Keratinocyte (primary cell): ENCODE data around the gene DOK4. TPM values are rescaled to one million over a fixed set of nuclear protein-coding genes. Genes with fewer than 3 reads are reported as not detected.

Source experiments
- DNase-seq: peaks from one replicate; pipeline ENCODE4 v3.0.0-alpha.2; 2011; ENCODE audit warnings: low read depth, missing footprints, low spot score
- FAIRE-seq: peaks from 2 replicates; lab custom pipeline; 2011; peaks lifted over from hg19 to GRCh38; lab: Jason Lieb, UNC
- H2AFZ ChIP-seq: 2 replicates; pipeline ENCODE4 v1.6.0; 2012; ENCODE audit warnings: low read length, control low read depth, inconsistent platforms; ENCODE audit not compliant: control insufficient read depth
- H3K27ac ChIP-seq: 2 replicates; pipeline ENCODE4 v1.5.1; 2011; ENCODE audit warnings: low read length; ENCODE audit not compliant: control insufficient read depth, insufficient read depth
- H3K27me3 ChIP-seq: 3 replicates; pipeline ENCODE4 v1.6.0; 2011; ENCODE audit warnings: low read length; ENCODE audit not compliant: control insufficient read depth, insufficient read depth; ENCODE audit errors: extremely low read depth
- H3K36me3 ChIP-seq, 2 experiments: 2 replicates in 1 of 2; 3 replicates in 1 of 2; pipeline ENCODE4 v1.5.1; 2011; ENCODE audit warnings: low read length in 2 of 2, mild to moderate bottlenecking in 1 of 2; ENCODE audit not compliant: control insufficient read depth in 2 of 2, insufficient read depth in 2 of 2; ENCODE audit errors: extremely low read depth in 1 of 2
- H3K4me1 ChIP-seq: 3 replicates; pipeline ENCODE4 v1.5.1; 2011; ENCODE audit warnings: low read length; ENCODE audit not compliant: control insufficient read depth, insufficient read depth; ENCODE audit errors: extremely low read depth
- H3K4me2 ChIP-seq: 3 replicates; pipeline ENCODE4 v1.6.0; 2011; ENCODE audit warnings: low read depth, low read length; ENCODE audit not compliant: control insufficient read depth, insufficient read depth; ENCODE audit errors: extremely low read depth
- H3K4me3 ChIP-seq, 3 experiments: fragments of 200-600 bp in 1 of 3; sonication (generic) in 1 of 3; 2 replicates in 2 of 3; 3 replicates in 1 of 3; pipeline ENCODE4 v1.5.1; 2011 to 2016; ENCODE audit warnings: low read length in 3 of 3, mild to moderate bottlenecking in 3 of 3, control low read depth in 2 of 3, inconsistent platforms in 1 of 3, low read depth in 1 of 3, mixed read lengths in 1 of 3, mixed run types in 1 of 3, moderate library complexity in 1 of 3; ENCODE audit not compliant: control insufficient read depth in 2 of 3, insufficient read depth in 2 of 3; ENCODE audit errors: extremely low read depth in 1 of 3
- H3K79me2 ChIP-seq: 2 replicates; pipeline ENCODE4 v1.6.0; 2012; ENCODE audit warnings: low read length; ENCODE audit not compliant: control insufficient read depth, insufficient read depth
- H3K9ac ChIP-seq: 3 replicates; pipeline ENCODE4 v1.6.0; 2011; ENCODE audit warnings: low read length; ENCODE audit not compliant: control insufficient read depth, insufficient read depth; ENCODE audit errors: extremely low read depth
- H3K9me1 ChIP-seq: 3 replicates; pipeline ENCODE4 v1.6.0; 2011; ENCODE audit warnings: low read length; ENCODE audit not compliant: control insufficient read depth, insufficient read depth; ENCODE audit errors: extremely low read depth
- H3K9me3 ChIP-seq: 2 replicates; pipeline ENCODE4 v1.5.1; 2012; ENCODE audit warnings: low read depth, low read length; ENCODE audit not compliant: control insufficient read depth
- H4K20me1 ChIP-seq: 3 replicates; pipeline ENCODE4 v1.6.0; 2011; ENCODE audit warnings: low read length; ENCODE audit not compliant: control insufficient read depth, insufficient read depth; ENCODE audit errors: extremely low read depth
- CTCF ChIP-seq, 3 experiments: IDR thresholded peaks in 1 of 3; conservative IDR thresholded peaks in 1 of 3; optimal IDR thresholded peaks in 1 of 3; 2 replicates in 2 of 3; 3 replicates in 1 of 3; pipeline versions ENCODE3 to v1.5.1; 2011; ENCODE audit warnings: low read length in 3 of 3, mild to moderate bottlenecking in 3 of 3, moderate library complexity in 2 of 3, control low read depth in 1 of 3, inconsistent platforms in 1 of 3; ENCODE audit not compliant: insufficient read depth in 2 of 3; ENCODE audit errors: extremely low read depth in 1 of 3
- EZH2 ChIP-seq: IDR thresholded peaks from one replicate; pipeline ENCODE4 v1.6.1; 2012; ENCODE audit warnings: inconsistent platforms, mild to moderate bottlenecking, low read length, moderate library complexity
- dilution Hi-C: fragments of 300-500 bp; cut with MboI; formaldehyde crosslinking; loops from one replicate; pipeline ENCODE4 v1.7.0; 2020; ENCODE audit warnings: low sequenced_read_pairs; ENCODE audit not compliant: extremely low pct_ligation_motif_present
- polyA plus RNA-seq, 5 experiments: library from polyadenylated mRNA; depleted of rRNA in 3 of 5; stranded (reverse) in 3 of 5; stranded (forward) in 1 of 5; unstranded in 1 of 5; fragments of >200 nt; gene quantifications; 1 replicate in 1 of 5; 2 replicates in 3 of 5; 3 replicates in 1 of 5; pipeline versions ENCODE4 v1.2.1 to v1.2.3, GENCODE V29; 2011 to 2012; ENCODE audit warnings: missing spikeins in 2 of 5, low read depth in 1 of 5, low replicate concordance in 1 of 5

Gene DOK4
- polyA plus RNA-seq, 1 donor (not counting 4 experiments of a cell fraction or from before 2014, with no cell fraction given): 17.6 TPM

DNA sequence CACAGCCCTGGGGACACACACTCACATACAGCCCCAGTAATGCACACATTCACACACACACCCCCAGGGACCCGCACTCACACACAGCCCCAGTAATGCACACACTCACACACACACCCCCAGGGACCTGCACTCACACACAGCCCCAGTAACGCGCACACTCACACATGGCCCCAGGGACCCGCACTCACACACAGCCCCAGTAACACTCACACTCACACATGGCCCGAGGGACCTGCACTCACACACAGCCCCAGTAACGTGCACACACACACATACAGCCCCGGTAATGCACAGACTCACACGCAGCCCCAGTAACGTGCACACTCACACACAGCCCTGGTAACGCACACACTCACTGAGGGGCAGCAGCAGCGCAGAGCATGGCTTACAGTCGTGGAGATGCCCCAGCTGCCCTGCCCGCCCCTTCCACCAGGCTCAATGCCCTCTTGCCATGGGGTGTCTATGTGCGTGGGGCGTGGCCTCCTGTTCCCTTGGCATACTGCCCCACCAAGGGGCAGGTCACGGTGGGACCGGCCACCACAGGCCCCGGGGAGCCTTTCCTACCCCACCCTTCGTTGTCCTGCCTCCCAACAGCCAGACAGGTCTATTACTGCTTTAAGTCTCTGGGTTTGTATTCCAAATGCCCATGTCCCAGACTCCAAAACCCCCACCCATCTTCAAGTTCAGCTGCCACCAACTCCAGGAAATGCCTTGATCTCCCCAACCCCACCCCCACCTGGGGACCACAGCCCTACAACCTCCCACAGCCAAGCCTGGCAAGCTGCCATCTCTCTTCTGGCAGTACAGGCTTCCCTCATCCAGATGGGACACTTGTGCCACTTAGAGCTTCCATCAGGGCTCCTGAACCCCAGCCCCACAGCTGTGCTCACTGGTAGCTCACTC is 47.4 kb upstream of the DOK4 start:
- no peaks in the 10 kb centered on the region for H3K36me3 ChIP-seq
- no peak overlapping the region for H3K9ac ChIP-seq
- no peak overlapping the region for H3K4me2 ChIP-seq
- no peaks in the 10 kb centered on the region for H3K27me3 ChIP-seq
- TF ChIP-seq EZH2 (no peak), CTCF (optimal IDR thresholded peaks at IDR 0.05 in 1 of 3, IDR thresholded peaks at IDR 0.05 in 1 of 3, conservative IDR thresholded peaks at IDR 0.05 in 1 of 3; ENCODE audit: extremely low read depth in 1 of 3, insufficient read depth in 2 of 3, low read length in 3 of 3) (no peak)
- no peak overlapping the region for H3K4me3 ChIP-seq
- dilution Hi-C loops: no loop called here
- no peak overlapping the region for H3K27ac ChIP-seq
- no peak for DNase-seq
- H2AFZ ChIP-seq: no peak overlapping the region
- H3K9me3 ChIP-seq: no peaks in the 10 kb centered on the region
- no peaks in the 10 kb centered on the region for H4K20me1 ChIP-seq
- H3K79me2 ChIP-seq: no peaks in the 10 kb centered on the region
- FAIRE-seq: no peak
- no peaks in the 10 kb centered on the region for H3K9me1 ChIP-seq
- peaks cover 17% of the 10 kb centered on the region for H3K4me1 ChIP-seq

DNA sequence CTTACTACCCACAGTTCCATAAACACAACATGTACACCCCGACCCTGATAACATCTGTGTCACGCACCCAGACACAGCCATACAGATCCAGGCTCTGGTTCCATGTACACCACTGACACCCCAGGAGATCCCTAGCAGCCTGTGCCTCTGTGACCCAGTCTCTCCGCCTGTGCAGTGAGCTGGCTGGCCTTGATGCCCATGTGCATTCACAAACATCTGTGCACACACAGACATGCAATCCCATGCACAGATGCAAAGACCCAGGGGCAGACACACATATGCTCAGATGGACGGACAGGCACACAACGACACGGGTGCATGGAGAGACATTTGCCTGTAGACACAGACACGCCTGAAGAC is 46.0 kb upstream of the DOK4 start:
- DNase-seq: no peak
- Histone ChIP-seq H4K20me1 (no peaks in the 10 kb centered on the region), H3K9ac (no peak overlapping the region), H3K27ac (no peak overlapping the region), H3K9me1 (no peaks in the 10 kb centered on the region), H3K4me3 (no peak overlapping the region), H3K4me1 (peaks cover 17% of the 10 kb centered on the region), H3K27me3 (no peaks in the 10 kb centered on the region), H3K4me2 (no peak overlapping the region), H3K9me3 (no peaks in the 10 kb centered on the region), H3K79me2 (no peaks in the 10 kb centered on the region), H3K36me3 (no peaks in the 10 kb centered on the region), H2AFZ (no peak overlapping the region)
- dilution Hi-C loops: no loop called here
- TF ChIP-seq CTCF (optimal IDR thresholded peaks at IDR 0.05 in 1 of 3, IDR thresholded peaks at IDR 0.05 in 1 of 3, conservative IDR thresholded peaks at IDR 0.05 in 1 of 3; ENCODE audit: extremely low read depth in 1 of 3, insufficient read depth in 2 of 3, low read length in 3 of 3) (no peak), EZH2 (no peak)
- no peak for FAIRE-seq
